IMR-90 (cell line): ENCODE results near the gene CIB2.

ENCODE experiments used
- BHLHE40 ChIP-seq: fragments of 150-350 bp; IDR thresholded peaks from 2 replicates; pipeline ENCODE4 v1.6.1; 2016; ENCODE audit warnings: mild to moderate bottlenecking, low read depth, low read length
- CHD1 ChIP-seq: IDR thresholded peaks from 2 replicates; pipeline ENCODE4 v1.6.1; 2012; ENCODE audit warnings: low read depth, low read length, improper control_type of control experiment
- FOS ChIP-seq: fragments of 150-350 bp; IDR thresholded peaks from 2 replicates; pipeline ENCODE4 v1.6.1; 2016; ENCODE audit warnings: low read depth, low read length
- MAZ ChIP-seq: IDR thresholded peaks from 2 replicates; pipeline ENCODE4 v1.6.1; 2012; ENCODE audit warnings: low read depth, mild to moderate bottlenecking, low read length, improper control_type of control experiment, moderate library complexity, borderline replicate concordance
- NFE2L2 ChIP-seq: fragments of 150-350 bp; IDR thresholded peaks from 2 replicates; pipeline ENCODE4 v1.6.1; 2016; ENCODE audit warnings: low read depth, mild to moderate bottlenecking, low read length
- POLR2A ChIP-seq: IDR thresholded peaks from 2 replicates; pipeline ENCODE4 v1.6.1; 2012; ENCODE audit warnings: mild to moderate bottlenecking, low read depth, low read length
- RAD21 ChIP-seq: IDR thresholded peaks from 2 replicates; pipeline ENCODE4 v1.6.1; 2012; ENCODE audit warnings: low read length, improper control_type of control experiment
- SMC3 ChIP-seq: fragments of 150-350 bp; IDR thresholded peaks from 2 replicates; pipeline ENCODE4 v1.6.1; 2016; ENCODE audit warnings: low read depth, mild to moderate bottlenecking, antibody characterized with exemption, low read length, moderate library complexity
- TF ChIP-seq, protein P1 (sequence below): conservative IDR thresholded peaks from 2 replicates; pipeline ENCODE4 v1.5.1; 2012; ENCODE audit warnings: mild to moderate bottlenecking, low read depth, low read length, improper control_type of control experiment
- TF ChIP-seq, protein P2 (sequence below): fragments of 150-350 bp; IDR thresholded peaks from 2 replicates; pipeline ENCODE4 v1.6.1; 2016; ENCODE audit warnings: low read depth, mild to moderate bottlenecking, low read length, moderate library complexity, borderline replicate concordance
- TF ChIP-seq, protein P3 (sequence below): fragments of 150-350 bp; IDR thresholded peaks from 2 replicates; pipeline ENCODE4 v1.6.1; 2017; ENCODE audit warnings: mild to moderate bottlenecking, antibody characterized with exemption, low read length, low read depth

DNA sequence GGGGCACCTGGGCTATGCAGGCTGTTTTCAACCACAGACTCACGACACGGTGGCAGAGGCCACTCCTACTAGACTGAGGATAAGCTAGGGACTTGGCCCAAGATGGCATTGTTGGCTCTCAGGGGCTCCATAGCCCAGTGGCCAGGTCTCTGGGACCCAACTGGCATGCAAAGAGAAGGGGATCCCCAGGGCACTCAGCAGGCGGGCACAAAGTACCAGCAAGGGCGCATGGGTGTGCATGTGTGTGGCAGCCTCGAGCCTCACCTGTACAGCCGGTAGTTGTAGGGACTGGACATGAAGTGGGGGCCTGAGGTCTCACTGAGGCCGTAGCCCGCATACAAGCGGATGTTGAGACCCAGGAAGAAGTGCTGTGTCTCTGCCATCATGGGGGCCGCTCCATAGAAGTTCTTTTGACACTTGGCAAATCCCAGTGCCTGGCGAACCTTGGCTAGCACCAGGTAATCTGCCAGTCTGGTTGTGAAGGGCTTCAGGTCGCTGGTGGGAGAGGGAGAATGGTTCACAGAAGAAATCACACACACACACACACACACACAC lies 48.1 kb upstream of the CIB2 start:
- TF ChIP-seq, protein P1, sequence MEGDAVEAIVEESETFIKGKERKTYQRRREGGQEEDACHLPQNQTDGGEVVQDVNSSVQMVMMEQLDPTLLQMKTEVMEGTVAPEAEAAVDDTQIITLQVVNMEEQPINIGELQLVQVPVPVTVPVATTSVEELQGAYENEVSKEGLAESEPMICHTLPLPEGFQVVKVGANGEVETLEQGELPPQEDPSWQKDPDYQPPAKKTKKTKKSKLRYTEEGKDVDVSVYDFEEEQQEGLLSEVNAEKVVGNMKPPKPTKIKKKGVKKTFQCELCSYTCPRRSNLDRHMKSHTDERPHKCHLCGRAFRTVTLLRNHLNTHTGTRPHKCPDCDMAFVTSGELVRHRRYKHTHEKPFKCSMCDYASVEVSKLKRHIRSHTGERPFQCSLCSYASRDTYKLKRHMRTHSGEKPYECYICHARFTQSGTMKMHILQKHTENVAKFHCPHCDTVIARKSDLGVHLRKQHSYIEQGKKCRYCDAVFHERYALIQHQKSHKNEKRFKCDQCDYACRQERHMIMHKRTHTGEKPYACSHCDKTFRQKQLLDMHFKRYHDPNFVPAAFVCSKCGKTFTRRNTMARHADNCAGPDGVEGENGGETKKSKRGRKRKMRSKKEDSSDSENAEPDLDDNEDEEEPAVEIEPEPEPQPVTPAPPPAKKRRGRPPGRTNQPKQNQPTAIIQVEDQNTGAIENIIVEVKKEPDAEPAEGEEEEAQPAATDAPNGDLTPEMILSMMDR: no peak
- TF ChIP-seq SMC3: no peak
- TF ChIP-seq POLR2A: no peak
- TF ChIP-seq NFE2L2: no peak
- no peak for TF ChIP-seq MAZ
- TF ChIP-seq, protein P2, sequence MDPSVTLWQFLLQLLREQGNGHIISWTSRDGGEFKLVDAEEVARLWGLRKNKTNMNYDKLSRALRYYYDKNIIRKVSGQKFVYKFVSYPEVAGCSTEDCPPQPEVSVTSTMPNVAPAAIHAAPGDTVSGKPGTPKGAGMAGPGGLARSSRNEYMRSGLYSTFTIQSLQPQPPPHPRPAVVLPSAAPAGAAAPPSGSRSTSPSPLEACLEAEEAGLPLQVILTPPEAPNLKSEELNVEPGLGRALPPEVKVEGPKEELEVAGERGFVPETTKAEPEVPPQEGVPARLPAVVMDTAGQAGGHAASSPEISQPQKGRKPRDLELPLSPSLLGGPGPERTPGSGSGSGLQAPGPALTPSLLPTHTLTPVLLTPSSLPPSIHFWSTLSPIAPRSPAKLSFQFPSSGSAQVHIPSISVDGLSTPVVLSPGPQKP: no peak
- TF ChIP-seq BHLHE40: no peak
- TF ChIP-seq CHD1: no peak
- TF ChIP-seq, protein P3, sequence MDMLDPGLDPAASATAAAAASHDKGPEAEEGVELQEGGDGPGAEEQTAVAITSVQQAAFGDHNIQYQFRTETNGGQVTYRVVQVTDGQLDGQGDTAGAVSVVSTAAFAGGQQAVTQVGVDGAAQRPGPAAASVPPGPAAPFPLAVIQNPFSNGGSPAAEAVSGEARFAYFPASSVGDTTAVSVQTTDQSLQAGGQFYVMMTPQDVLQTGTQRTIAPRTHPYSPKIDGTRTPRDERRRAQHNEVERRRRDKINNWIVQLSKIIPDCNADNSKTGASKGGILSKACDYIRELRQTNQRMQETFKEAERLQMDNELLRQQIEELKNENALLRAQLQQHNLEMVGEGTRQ: no peak
- no peak for TF ChIP-seq FOS
- no peak for TF ChIP-seq RAD21
